Measurements from ENCODE around the gene RGS3. TPM values are rescaled to one million over a fixed set of nuclear protein-coding genes. Genes with fewer than 3 reads are reported as not detected.

The RGS3 gene
- total RNA-seq, 1 donor from 2014 or later: 29.9 TPM

DNA sequence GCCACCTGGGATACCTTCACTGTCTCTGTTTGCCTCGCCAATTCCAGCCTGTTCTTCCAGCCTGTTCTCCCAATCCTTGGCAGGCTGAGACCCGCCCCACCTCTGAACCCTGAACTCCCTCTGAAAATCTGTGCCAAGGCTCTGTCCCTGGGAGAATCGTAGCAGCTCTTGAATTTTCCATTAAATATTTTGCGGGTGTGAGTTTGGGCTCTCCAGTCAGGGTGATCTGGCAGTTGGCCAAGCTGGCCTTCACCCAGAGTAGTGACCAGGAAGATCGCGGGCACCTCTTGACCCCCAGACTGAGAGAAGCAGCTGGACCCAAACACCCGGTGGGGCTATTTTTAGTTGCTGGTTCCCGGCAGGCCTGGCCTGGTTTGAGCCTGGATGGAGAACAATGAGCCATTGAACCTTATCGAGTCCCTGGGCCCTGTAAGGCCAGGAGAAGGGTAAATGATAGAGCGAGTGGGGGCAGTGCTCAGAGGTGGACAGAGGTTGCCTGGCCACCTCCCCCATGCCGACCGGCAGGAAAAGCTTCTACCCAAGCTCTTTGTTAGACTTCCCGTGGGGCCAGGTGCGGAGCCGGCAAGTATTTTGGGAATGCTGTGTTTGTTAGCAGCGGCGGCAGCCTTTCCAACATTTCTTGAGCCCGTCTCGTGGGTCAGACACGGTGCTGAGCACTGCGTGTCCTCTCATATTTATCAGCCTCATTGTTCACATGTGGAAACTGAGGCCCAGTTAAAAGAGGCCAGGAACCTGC is 146.2 kb downstream of the RGS3 start:
- Mint-ChIP-seq H3K9me3 (no peaks in the 10 kb centered on the region), H3K4me1 (ENCODE audit: unreplicated experiment) (peaks cover 16% of the 10 kb centered on the region), H3K4me3 (peak overlapping the region; percentile 46), H3K27ac (peak overlapping the region; percentile 62), H3K36me3 (no peaks in the 10 kb centered on the region), H3K27me3 (no peaks in the 10 kb centered on the region)
- DNase-seq (ENCODE audit: extremely low spot score, unreplicated experiment): no peak
- TF ChIP-seq, protein P1, sequence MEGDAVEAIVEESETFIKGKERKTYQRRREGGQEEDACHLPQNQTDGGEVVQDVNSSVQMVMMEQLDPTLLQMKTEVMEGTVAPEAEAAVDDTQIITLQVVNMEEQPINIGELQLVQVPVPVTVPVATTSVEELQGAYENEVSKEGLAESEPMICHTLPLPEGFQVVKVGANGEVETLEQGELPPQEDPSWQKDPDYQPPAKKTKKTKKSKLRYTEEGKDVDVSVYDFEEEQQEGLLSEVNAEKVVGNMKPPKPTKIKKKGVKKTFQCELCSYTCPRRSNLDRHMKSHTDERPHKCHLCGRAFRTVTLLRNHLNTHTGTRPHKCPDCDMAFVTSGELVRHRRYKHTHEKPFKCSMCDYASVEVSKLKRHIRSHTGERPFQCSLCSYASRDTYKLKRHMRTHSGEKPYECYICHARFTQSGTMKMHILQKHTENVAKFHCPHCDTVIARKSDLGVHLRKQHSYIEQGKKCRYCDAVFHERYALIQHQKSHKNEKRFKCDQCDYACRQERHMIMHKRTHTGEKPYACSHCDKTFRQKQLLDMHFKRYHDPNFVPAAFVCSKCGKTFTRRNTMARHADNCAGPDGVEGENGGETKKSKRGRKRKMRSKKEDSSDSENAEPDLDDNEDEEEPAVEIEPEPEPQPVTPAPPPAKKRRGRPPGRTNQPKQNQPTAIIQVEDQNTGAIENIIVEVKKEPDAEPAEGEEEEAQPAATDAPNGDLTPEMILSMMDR (conservative IDR thresholded peaks at IDR 0.05): no peak

DNA sequence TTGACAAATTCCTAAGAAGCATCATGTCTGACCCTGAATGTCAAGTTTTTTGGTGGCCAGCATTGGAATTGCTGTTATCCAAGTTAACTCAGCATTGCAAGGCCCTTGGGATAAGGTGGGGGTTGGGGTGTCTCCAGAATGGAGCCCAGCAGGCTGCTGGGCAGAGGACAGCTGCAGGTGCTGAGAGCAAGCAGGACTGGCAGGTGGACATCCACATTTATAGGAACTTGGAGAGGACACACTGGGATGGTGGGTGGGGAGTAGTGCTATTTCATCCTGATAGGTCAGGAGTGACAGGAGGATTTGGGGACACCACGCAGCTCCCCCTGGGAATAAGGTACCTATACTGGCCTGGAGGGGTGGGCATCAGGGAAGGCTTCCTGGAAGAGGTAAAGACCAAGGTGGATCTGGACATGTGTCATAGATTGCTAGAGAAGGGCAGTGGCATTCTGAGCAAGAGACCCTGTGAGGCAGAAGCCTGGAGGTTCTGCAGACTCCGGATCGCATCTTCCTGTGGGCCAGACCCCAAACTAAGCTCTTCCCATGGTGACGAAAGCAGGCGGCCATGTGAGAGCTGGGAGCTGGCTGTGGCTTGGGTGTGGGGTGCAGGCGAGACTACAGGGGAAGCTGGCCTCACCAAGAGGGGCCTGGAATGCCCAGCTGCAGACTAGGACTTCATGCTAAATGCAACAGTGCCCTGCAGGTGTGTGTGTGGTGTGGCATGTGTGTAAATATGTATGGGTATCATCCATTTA is 148.1 kb downstream of the RGS3 start:
- peaks cover 28% of the 10 kb centered on the region for H3K4me1 Mint-ChIP-seq (ENCODE audit: unreplicated experiment)
- H3K4me3 Mint-ChIP-seq: no peak overlapping the region
- no peaks in the 10 kb centered on the region for H3K9me3 Mint-ChIP-seq
- no peak overlapping the region for H3K27ac Mint-ChIP-seq
- TF ChIP-seq, protein P1 (conservative IDR thresholded peaks at IDR 0.05): no peak
- no peak for DNase-seq (ENCODE audit: extremely low spot score, unreplicated experiment)
- no peaks in the 10 kb centered on the region for H3K36me3 Mint-ChIP-seq
- H3K27me3 Mint-ChIP-seq: no peaks in the 10 kb centered on the region

DNA sequence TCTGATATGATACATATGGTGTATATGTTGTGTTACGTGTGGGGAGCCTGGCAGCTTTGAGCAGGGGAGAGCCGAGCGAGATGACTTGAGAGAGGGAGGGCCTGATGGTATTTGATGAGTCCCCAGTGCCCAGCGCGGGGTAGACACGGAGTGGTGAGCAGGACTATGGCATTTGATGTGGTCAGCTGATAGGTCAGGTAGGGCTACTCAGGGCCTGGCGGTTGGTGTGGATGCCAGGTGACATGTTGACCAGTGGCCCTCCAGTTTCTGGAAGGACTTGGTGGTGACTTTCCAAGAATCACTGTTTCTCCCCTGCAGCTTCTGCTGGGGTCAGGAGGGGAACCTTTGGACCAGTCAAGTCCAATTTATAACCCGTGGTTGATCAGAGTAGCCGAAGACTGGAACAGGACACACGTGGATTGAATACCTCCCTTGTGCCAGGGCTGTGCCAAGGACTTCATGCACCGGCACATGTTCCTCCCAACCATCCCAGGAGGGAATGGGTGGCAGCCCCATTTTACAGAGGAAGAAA is 148.8 kb downstream of the RGS3 start:
- TF ChIP-seq, protein P1 (conservative IDR thresholded peaks at IDR 0.05): no peak
- no peak overlapping the region for H3K4me3 Mint-ChIP-seq
- peaks cover 29% of the 10 kb centered on the region for H3K4me1 Mint-ChIP-seq (ENCODE audit: unreplicated experiment)
- no peak overlapping the region for H3K27ac Mint-ChIP-seq
- no peaks in the 10 kb centered on the region for H3K27me3 Mint-ChIP-seq
- no peaks in the 10 kb centered on the region for H3K9me3 Mint-ChIP-seq
- no peak for DNase-seq (ENCODE audit: extremely low spot score, unreplicated experiment)
- no peaks in the 10 kb centered on the region for H3K36me3 Mint-ChIP-seq

DNA sequence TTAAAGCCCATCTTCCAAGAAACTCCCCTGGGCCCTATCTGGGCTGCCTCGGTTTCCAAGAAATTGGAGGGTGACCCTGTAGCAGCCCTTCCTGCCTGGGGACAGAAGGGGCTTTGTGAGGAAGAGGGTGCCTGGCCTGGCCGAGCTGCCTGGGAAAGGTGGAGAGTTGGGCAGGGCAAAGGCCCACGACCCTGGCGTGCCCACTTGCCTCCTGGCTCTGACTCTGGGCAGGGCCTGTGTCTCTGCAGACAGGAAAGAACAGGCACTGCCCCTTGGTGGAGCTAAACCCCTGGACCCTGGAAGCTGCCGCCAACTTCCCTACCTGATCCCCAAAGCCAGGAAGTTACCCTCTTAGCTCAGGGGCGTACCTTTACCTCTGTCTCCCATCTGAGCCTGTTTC is 149.3 kb downstream of the RGS3 start:
- Mint-ChIP-seq H3K36me3 (no peaks in the 10 kb centered on the region), H3K27me3 (no peaks in the 10 kb centered on the region), H3K4me3 (no peak overlapping the region), H3K27ac (no peak overlapping the region), H3K4me1 (ENCODE audit: unreplicated experiment) (peaks cover 34% of the 10 kb centered on the region), H3K9me3 (no peaks in the 10 kb centered on the region)
- no peak for DNase-seq (ENCODE audit: extremely low spot score, unreplicated experiment)
- TF ChIP-seq, protein P1 (conservative IDR thresholded peaks at IDR 0.05): no peak

DNA sequence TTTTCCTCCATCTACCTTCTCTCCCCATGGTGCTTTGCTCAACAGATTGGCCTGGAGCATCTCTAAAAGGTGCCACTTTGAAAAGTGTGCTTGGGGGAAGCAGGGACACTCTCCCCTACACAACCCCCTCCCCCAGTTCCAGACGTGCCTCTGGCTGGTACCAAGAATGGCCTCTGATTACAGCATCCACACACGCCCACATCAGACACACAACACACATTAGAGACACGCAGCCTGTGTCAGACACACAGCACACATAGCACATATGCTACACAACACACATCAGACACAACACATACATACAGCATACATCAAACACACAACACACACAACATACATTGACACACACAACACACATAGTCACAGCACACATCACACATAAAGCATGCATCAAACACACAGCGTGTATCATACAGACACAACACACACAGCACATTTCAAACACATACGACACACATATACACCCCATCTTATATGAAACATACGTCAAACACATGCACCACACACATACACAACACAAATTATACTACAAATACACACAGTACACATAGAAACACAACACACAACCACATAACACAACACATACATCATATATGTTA is 150.4 kb downstream of the RGS3 start:
- Mint-ChIP-seq H3K4me1 (ENCODE audit: unreplicated experiment) (peaks cover 39% of the 10 kb centered on the region), H3K9me3 (no peaks in the 10 kb centered on the region), H3K36me3 (no peaks in the 10 kb centered on the region), H3K27me3 (no peaks in the 10 kb centered on the region), H3K27ac (no peak overlapping the region), H3K4me3 (no peak overlapping the region)
- TF ChIP-seq, protein P1 (conservative IDR thresholded peaks at IDR 0.05): no peak
- no peak for DNase-seq (ENCODE audit: extremely low spot score, unreplicated experiment)
